ENCODE data around the gene RABGAP1L.

The RABGAP1L gene

DNA sequence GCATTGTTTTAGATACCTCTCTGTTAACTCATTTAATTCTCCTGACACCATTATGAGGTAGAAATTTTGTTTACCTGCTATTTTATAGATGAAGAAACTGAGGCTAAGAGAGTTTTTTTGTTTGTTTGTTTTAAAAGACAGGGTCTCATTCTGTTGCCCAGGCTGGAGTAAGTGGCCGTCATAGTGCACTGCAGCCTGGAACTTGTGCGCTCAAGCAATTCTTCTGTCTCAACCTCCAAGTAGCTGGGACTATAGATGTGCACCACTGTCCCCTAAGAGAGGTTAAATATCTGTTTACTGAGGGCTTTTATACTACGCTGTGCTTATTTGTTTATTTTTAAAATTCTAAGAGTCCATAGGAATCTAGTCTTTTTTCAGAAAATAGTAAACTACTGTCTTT, 796.8 kb downstream of the RABGAP1L start:
- TF ChIP-seq, protein P1, sequence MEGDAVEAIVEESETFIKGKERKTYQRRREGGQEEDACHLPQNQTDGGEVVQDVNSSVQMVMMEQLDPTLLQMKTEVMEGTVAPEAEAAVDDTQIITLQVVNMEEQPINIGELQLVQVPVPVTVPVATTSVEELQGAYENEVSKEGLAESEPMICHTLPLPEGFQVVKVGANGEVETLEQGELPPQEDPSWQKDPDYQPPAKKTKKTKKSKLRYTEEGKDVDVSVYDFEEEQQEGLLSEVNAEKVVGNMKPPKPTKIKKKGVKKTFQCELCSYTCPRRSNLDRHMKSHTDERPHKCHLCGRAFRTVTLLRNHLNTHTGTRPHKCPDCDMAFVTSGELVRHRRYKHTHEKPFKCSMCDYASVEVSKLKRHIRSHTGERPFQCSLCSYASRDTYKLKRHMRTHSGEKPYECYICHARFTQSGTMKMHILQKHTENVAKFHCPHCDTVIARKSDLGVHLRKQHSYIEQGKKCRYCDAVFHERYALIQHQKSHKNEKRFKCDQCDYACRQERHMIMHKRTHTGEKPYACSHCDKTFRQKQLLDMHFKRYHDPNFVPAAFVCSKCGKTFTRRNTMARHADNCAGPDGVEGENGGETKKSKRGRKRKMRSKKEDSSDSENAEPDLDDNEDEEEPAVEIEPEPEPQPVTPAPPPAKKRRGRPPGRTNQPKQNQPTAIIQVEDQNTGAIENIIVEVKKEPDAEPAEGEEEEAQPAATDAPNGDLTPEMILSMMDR (IDR thresholded peaks at IDR 0.05; ENCODE audit: low read depth, low read length, missing control alignments) = no peak
- H3K4me3 ChIP-seq (ENCODE audit: low read depth, low read length) = no peak overlapping the region
- no peak for DNase-seq (ENCODE audit: low read depth)

DNA sequence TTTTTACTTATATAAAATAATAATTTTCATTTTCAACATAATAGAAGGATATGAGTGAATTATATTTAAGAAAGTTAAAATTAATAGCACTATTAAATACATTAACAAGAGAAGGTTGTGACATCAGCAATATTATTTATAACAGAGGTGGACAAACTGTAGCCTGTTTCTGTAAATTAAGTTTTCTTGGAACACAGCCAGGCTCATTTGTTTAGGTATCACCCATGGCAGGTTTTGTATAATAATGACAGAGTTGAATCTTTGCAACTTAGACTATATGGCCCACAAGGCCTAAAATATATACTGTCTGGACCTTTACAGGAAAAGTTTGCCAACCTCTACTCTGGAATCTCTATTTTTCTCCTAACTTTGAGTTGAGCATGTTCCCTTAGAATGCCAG, 797.7 kb downstream of the RABGAP1L start:
- TF ChIP-seq, protein P1 (IDR thresholded peaks at IDR 0.05; ENCODE audit: low read depth, low read length, missing control alignments) = no peak
- H3K4me3 ChIP-seq (ENCODE audit: low read depth, low read length) = no peak overlapping the region
- no peak for DNase-seq (ENCODE audit: low read depth)

DNA sequence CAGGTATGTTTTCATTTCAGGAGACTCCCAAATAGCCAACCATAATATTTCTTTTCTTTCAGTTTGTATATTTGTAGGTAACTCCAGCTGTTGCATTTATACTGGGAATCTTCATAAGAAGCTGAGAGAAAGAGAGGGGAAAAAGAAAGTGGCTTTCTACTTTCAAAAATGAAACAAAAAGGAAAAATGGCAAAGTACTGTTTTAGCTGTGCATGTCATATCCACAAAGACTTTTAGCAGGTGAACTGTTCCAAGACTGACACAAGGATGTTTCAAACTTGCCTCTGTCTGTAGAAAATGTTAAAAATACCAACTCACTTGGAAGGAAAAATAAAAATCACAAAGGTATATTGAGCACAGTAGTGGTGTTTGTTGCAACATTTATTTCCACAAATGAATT, 798.5 kb downstream of the RABGAP1L start:
- H3K4me3 ChIP-seq (ENCODE audit: low read depth, low read length) = no peak overlapping the region
- TF ChIP-seq, protein P1 (IDR thresholded peaks at IDR 0.05; ENCODE audit: low read depth, low read length, missing control alignments) = no peak
- no peak for DNase-seq (ENCODE audit: low read depth)

DNA sequence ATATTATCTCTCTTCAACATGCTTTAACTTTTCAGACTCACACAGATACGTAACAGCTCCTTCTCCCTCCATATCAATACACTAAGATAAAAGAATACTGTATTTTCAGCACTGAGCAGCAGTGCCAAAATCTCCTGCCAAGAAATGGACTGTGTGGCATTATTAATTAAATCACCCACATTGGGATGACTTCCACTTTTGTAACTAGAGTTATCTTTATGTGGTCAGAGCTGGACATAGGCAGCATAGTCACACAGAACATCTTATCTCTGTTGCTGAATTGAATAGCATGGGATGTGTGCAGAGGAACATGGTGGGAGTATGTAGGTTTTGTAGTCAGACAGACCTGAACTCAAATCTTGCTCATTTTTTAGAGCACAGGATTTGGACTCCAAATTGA, 799.1 kb downstream of the RABGAP1L start:
- no peak overlapping the region for H3K4me3 ChIP-seq (ENCODE audit: low read depth, low read length)
- TF ChIP-seq, protein P1 (IDR thresholded peaks at IDR 0.05; ENCODE audit: low read depth, low read length, missing control alignments) = no peak
- no peak for DNase-seq (ENCODE audit: low read depth)

DNA sequence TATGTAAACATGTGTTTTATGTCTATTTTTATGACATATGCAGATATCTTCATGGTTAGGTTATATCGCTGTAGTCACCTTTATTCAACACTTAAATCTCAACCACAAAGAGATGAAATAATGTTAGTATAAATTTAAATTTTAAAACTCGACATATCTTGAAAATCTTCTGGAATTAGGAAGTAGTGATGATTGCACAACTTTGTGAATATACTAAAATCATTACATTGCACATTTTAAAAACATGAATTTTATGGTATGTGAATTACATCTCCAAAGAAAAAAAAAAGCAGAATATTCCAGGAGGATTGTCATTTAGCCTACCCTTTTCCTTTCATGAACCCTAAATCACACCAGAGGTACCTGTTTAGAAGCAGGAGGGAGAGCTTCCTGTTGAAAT, 801.0 kb downstream of the RABGAP1L start:
- DNase-seq (ENCODE audit: low read depth) = no peak
- TF ChIP-seq, protein P1 (IDR thresholded peaks at IDR 0.05; ENCODE audit: low read depth, low read length, missing control alignments) = no peak
- no peak overlapping the region for H3K4me3 ChIP-seq (ENCODE audit: low read depth, low read length)

DNA sequence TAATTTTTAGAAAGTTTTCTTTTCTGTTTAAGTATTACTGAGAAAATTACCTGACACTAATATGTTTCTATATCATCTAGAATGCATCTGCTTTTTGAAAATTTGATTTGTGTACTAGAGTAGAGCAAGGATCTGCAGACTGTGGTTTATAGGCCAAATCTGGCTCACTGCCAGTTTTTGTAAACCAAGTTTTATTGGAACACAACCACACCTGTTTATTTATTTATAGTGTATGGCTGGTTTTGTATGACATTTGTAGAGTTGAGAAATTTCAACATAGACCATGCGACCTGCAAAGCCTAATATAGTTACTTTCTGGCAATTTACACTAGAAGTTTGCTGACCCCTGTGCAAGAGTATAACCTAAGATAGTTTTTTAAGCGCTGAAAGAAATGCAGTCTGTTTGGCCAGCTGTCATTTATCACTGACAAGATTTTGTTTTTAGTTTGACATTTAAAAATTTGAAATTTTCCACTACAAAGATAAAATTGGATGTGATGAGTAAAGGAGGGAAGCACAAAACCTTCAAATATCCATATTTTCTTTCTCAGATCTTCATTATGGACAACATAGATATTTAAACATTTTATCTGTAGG, 804.3 kb downstream of the RABGAP1L start:
- H3K4me3 ChIP-seq (ENCODE audit: low read depth, low read length) = no peak overlapping the region
- TF ChIP-seq, protein P1 (IDR thresholded peaks at IDR 0.05; ENCODE audit: low read depth, low read length, missing control alignments) = no peak
- no peak for DNase-seq (ENCODE audit: low read depth)

DNA sequence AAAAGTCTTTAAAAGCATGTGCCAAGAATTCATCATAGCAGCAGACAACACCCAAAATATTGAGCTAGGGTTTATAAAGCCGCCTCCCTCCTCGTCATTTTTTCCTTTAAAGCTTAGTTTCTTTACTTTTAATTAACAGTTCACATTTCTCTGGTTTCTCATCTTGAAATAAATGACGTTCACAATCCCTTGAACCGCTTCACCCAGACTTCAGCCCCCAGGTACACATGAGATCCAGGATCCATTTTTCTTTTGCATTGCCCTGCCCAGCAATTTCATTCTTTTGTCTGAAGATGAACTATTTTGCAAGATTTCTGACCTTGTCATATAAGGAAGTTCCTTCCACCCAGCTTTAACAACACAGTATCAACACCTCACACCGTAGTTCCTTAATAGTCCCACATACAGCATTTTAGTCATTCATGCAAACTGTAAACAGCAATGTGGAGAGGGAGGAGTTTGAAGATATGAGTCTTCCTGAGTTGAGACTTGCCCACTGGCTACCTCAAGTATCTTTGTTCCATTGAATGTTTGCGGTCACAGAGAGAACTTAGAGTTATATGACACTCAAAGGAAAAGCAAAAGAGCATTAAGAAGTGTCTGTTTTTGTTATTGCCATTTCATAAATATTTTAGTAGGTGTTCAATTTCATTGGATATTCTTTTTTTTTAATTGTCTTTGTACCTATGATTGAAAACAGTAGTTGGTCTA, 805.1 kb downstream of the RABGAP1L start:
- no peak overlapping the region for H3K4me3 ChIP-seq (ENCODE audit: low read depth, low read length)
- TF ChIP-seq, protein P1 (IDR thresholded peaks at IDR 0.05; ENCODE audit: low read depth, low read length, missing control alignments) = no peak
- DNase-seq (ENCODE audit: low read depth) = no peak

All from GM12864 (cell line).